ENCODE measurements around the gene CACUL1.

DNA sequence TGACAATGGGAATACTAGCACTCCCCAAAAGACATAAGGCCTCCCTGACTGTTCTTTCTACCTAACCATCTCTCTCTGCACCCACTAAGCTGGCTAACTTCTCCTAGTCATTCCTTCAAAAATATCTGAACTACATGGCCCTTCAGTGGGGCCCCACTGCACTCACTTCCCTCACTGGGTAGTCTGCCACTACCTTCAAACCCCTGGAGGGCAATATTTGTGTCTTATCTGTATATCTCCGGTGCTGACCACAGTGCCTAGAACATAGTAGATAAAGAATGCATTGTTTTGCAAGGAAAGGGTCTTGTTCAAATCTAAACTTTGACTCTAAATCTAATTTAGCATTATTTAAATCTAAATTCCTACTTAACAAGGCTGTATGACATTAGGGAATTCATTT, 44.3 kb downstream of the CACUL1 start:
- TF ChIP-seq GATA1 (IDR thresholded peaks at IDR 0.05; ENCODE audit: low read depth, low read length) (no peak), POLR2A (IDR thresholded peaks at IDR 0.05; ENCODE audit: low read length) (no peak)

Data from erythroblast (primary cell).